Liver (tissue), 9 donors: ENCODE measurements around the gene TSPAN13. TPM values are rescaled to one million over a fixed set of nuclear protein-coding genes. Genes with fewer than 3 reads are reported as not detected.

Source experiments
- DNase-seq: peaks from one replicate; pipeline ENCODE4 v3.0.0-alpha.2; 2017; ENCODE audit warnings: low spot score
- H3K27ac ChIP-seq, 2 donors: one replicate each; pipeline ENCODE4 v1.7.0; 2013; ENCODE audit warnings: inconsistent platforms in 2 of 2, low read length in 2 of 2, control low read depth in 1 of 2, low read depth in 1 of 2, mild to moderate bottlenecking in 1 of 2
- H3K27me3 ChIP-seq, 4 donors: one replicate each; pipeline versions ENCODE4 v1.6.1 to v1.7.0; 2013; ENCODE audit warnings: low read length in 3 of 4, inconsistent platforms in 1 of 4, mild to moderate bottlenecking in 1 of 4, moderate library complexity in 1 of 4; ENCODE audit not compliant: control insufficient read depth in 4 of 4, insufficient read depth in 4 of 4
- H3K36me3 ChIP-seq, 4 donors: one replicate each; pipeline versions ENCODE4 v1.6.1 to v1.7.0; 2013; ENCODE audit warnings: low read length in 3 of 4, mild to moderate bottlenecking in 3 of 4, low read depth in 1 of 4, moderate library complexity in 1 of 4; ENCODE audit not compliant: control insufficient read depth in 4 of 4, insufficient read depth in 3 of 4
- H3K4me1 ChIP-seq, 4 donors: one replicate each; pipeline versions ENCODE4 v1.6.1 to v1.7.0; 2013; ENCODE audit warnings: low read length in 3 of 4, mild to moderate bottlenecking in 3 of 4, moderate library complexity in 1 of 4; ENCODE audit not compliant: control insufficient read depth in 4 of 4, insufficient read depth in 4 of 4
- H3K4me3 ChIP-seq, 3 donors: one replicate each; pipeline versions ENCODE4 v1.6.1 to v1.7.0; 2013; ENCODE audit warnings: low read length in 3 of 3, control low read depth in 1 of 3, low read depth in 1 of 3, mild to moderate bottlenecking in 1 of 3
- H3K9ac ChIP-seq, 2 donors: one replicate each; pipeline ENCODE4 v1.7.0; 2013; ENCODE audit warnings: low read length in 2 of 2, mild to moderate bottlenecking in 2 of 2, moderate library complexity in 2 of 2, control low read depth in 1 of 2, low read depth in 1 of 2
- H3K9me3 ChIP-seq, 4 donors: one replicate each; pipeline versions ENCODE4 v1.6.1 to v1.7.0; 2013; ENCODE audit warnings: low read length in 3 of 4; ENCODE audit not compliant: control insufficient read depth in 4 of 4
- ATF3 ChIP-seq: IDR thresholded peaks from 2 replicates; pipeline ENCODE4 v1.6.1; 2016; ENCODE audit warnings: antibody characterized with exemption
- CTCF ChIP-seq: fragments of 150-350 bp; IDR thresholded peaks from 2 replicates; pipeline ENCODE4 v1.5.1; 2017; ENCODE audit warnings: improper control_type of control experiment, low read depth, low read length; ENCODE audit not compliant: missing input control
- EGR1 ChIP-seq, 2 donors: IDR thresholded peaks; 2 replicates each; pipeline ENCODE4 v1.6.1; 2016 to 2018; ENCODE audit warnings: antibody characterized with exemption in 2 of 2, low read depth in 2 of 2
- FOXA1 ChIP-seq: IDR thresholded peaks from 2 replicates; pipeline ENCODE4 v1.6.1; 2016; ENCODE audit warnings: antibody characterized with exemption
- FOXA2 ChIP-seq: IDR thresholded peaks from 2 replicates; pipeline ENCODE4 v1.6.1; 2016; ENCODE audit warnings: antibody characterized with exemption
- GABPA ChIP-seq, 2 donors: IDR thresholded peaks in 1 of 2; conservative IDR thresholded peaks in 1 of 2; 2 replicates each; pipeline ENCODE4 v1.6.1; 2016; ENCODE audit warnings: antibody characterized with exemption in 2 of 2, mild to moderate bottlenecking in 1 of 2, moderate library complexity in 1 of 2
- HNF4A ChIP-seq, 2 donors: conservative IDR thresholded peaks; 2 replicates each; pipeline ENCODE4 v1.6.1; 2016; ENCODE audit warnings: antibody characterized with exemption in 2 of 2, mild to moderate bottlenecking in 2 of 2
- HNF4G ChIP-seq: IDR thresholded peaks from 2 replicates; pipeline ENCODE4 v1.6.1; 2016; ENCODE audit warnings: antibody characterized with exemption
- MAX ChIP-seq: IDR thresholded peaks from 2 replicates; pipeline ENCODE4 v1.6.1; 2016; ENCODE audit warnings: antibody characterized with exemption
- NR2F2 ChIP-seq: IDR thresholded peaks from 2 replicates; pipeline ENCODE4 v1.6.1; 2016; ENCODE audit warnings: antibody characterized with exemption
- RAD21 ChIP-seq, 2 donors: IDR thresholded peaks; 2 replicates each; pipeline ENCODE4 v1.6.1; 2016; ENCODE audit warnings: antibody characterized with exemption in 2 of 2, mild to moderate bottlenecking in 2 of 2
- REST ChIP-seq: IDR thresholded peaks from 2 replicates; pipeline ENCODE4 v1.6.1; 2016; ENCODE audit warnings: antibody characterized with exemption, mild to moderate bottlenecking
- RXRA ChIP-seq, 2 donors: IDR thresholded peaks; 2 replicates each; pipeline ENCODE4 v1.6.1; 2017 to 2018; ENCODE audit warnings: antibody characterized with exemption in 2 of 2, mild to moderate bottlenecking in 1 of 2
- SP1 ChIP-seq: IDR thresholded peaks from 2 replicates; pipeline ENCODE4 v1.6.1; 2018; ENCODE audit warnings: antibody characterized with exemption, mild to moderate bottlenecking
- TAF1 ChIP-seq: conservative IDR thresholded peaks from 2 replicates; pipeline ENCODE4 v1.6.1; 2016; ENCODE audit warnings: antibody characterized with exemption, mild to moderate bottlenecking
- YY1 ChIP-seq: IDR thresholded peaks from 2 replicates; pipeline ENCODE4 v1.6.1; 2016; ENCODE audit warnings: antibody characterized with exemption, mild to moderate bottlenecking
- ZBTB33 ChIP-seq: IDR thresholded peaks from 2 replicates; pipeline ENCODE4 v1.6.1; 2016; ENCODE audit warnings: antibody characterized with exemption
- WGBS: extraction: QIAGEN DNeasy Blood & Tissue Kit; methylation state at CpG from one replicate; pipeline ENCODE4 v1.1.7; 2013; 5-methylcytosine and 5-hydroxymethylcytosine counted together
- polyA plus RNA-seq, 2 donors: library from polyadenylated mRNA; stranded (reverse) in 1 of 2; unstranded in 1 of 2; fragments of 200-250 nt in 1 of 2; fragments of >200 nt in 1 of 2; fragmentation: Nextera tagmentation in 1 of 2; extraction: Ambion mirVana in 1 of 2; gene quantifications; one replicate each; pipeline versions ENCODE4 v1.2.1 to v1.2.3, GENCODE V29; 2013 to 2015
- total RNA-seq, 2 donors: library from RNA; depleted of rRNA; stranded (reverse); fragments of >200 nt; gene quantifications; one replicate each; pipeline ENCODE4 v1.2.3, GENCODE V29; 2014
- donor health status: healthy.
- donor health status: healthy.
- donor health status: healthy.
- donor health status: healthy.
- donor health status: healthy.

TSPAN13 gene
- total and polyA plus RNA-seq, 4 donors: 8.9 to 24.4 (median 15.8) TPM

GRCh38 chr7:16813232-16813616, 59.7 kb downstream of the TSPAN13 start:
- TF ChIP-seq YY1 (no peak), FOXA1 (no peak), HNF4A (conservative IDR thresholded peaks at IDR 0.05) (no peak), NR2F2 (no peak), RXRA (IDR thresholded peaks at IDR 0.05) (no peak), GABPA (IDR thresholded peaks at IDR 0.05 in 1 of 2, conservative IDR thresholded peaks at IDR 0.05 in 1 of 2) (no peak), SP1 (no peak), REST (no peak), TAF1 (no peak), ATF3 (no peak), FOXA2 (no peak), ZBTB33 (no peak), RAD21 (IDR thresholded peaks at IDR 0.05) (no peak), HNF4G (no peak), EGR1 (IDR thresholded peaks at IDR 0.05; ENCODE audit: low read depth in 2 of 2) (no peak), CTCF (no peak), MAX (no peak)
- H3K36me3 ChIP-seq: no peaks in the 10 kb centered on the region
- H3K9me3 ChIP-seq: no peaks in the 10 kb centered on the region
- no peak overlapping the region for H3K27ac ChIP-seq
- 55% methylated on average over 3 of the region's 3 CpGs for WGBS
- H3K4me3 ChIP-seq: no peak overlapping the region
- no peaks in the 10 kb centered on the region for H3K27me3 ChIP-seq
- no peak for DNase-seq
- no peaks in the 10 kb centered on the region for H3K4me1 ChIP-seq
- H3K9ac ChIP-seq: no peak overlapping the region

- DNase-seq: no peak
- no peaks in the 10 kb centered on the region for H3K4me1 ChIP-seq
- H3K27ac ChIP-seq: no peak overlapping the region
- no peaks in the 10 kb centered on the region for H3K27me3 ChIP-seq
- WGBS: 83% methylated on average over 2 of the region's 2 CpGs
- H3K36me3 ChIP-seq: no peaks in the 10 kb centered on the region
- no peaks in the 10 kb centered on the region for H3K9me3 ChIP-seq
- TF ChIP-seq HNF4A (conservative IDR thresholded peaks at IDR 0.05) (no peak), NR2F2 (no peak), CTCF (no peak), YY1 (no peak), RAD21 (IDR thresholded peaks at IDR 0.05) (no peak), ZBTB33 (no peak), FOXA1 (no peak)
- H3K9ac ChIP-seq: no peak overlapping the region
- H3K4me3 ChIP-seq: no peak overlapping the region
These were observed 61.4 kb downstream of the TSPAN13 start for GRCh38 chr7:16815001-16815400.
